Pancreas (tissue), 10 donors: Measurements from ENCODE around the gene FBXO4. TPM values are rescaled to one million over a fixed set of nuclear protein-coding genes. Genes with fewer than 3 reads are reported as not detected.

Experiments used
- ATAC-seq, 4 donors: fragments of 200-7000 bp; cut with Tn5 transposase; one replicate each; pipeline versions ENCODE4 v1.8.0 to v1.9.1; 2020; ENCODE audit warnings: mild to moderate bottlenecking in 4 of 4, moderate library complexity in 4 of 4
- DNase-seq, 6 donors: peaks; one replicate each; pipeline ENCODE4 v3.0.0-alpha.2; 2020
- FAIRE-seq: peaks from 2 replicates; lab custom pipeline; 2012; peaks lifted over from hg19 to GRCh38; lab: Jason Lieb, UNC
- H3K27ac ChIP-seq, 4 donors: fragments of 200-600 bp; sonication (generic); 1 replicate in 3 of 4; 2 replicates in 1 of 4; pipeline versions ENCODE4 v1.5.0 to v1.8.0; 2020
- H3K27me3 ChIP-seq, 4 donors: fragments of 200-600 bp; one replicate each; pipeline ENCODE4 v1.8.0; 2021
- H3K36me3 ChIP-seq, 3 donors: fragments of 200-600 bp; sonication (generic) in 1 of 3; one replicate each; pipeline versions ENCODE4 v1.5.0 to v1.8.0; 2020 to 2021
- H3K4me1 ChIP-seq, 3 donors: fragments of 200-600 bp; one replicate each; pipeline ENCODE4 v1.8.0; 2021
- H3K4me3 ChIP-seq, 4 donors: fragments of 200-600 bp; sonication (generic) in 2 of 4; one replicate each; pipeline versions ENCODE4 v1.5.0 to v1.8.0; 2020 to 2021
- H3K9me3 ChIP-seq, 4 donors: fragments of 200-600 bp; one replicate each; pipeline ENCODE4 v1.8.0; 2021
- CTCF ChIP-seq, 4 donors: fragments of 200-600 bp; sonication (generic) in 3 of 4; IDR thresholded peaks; one replicate each; pipeline versions ENCODE4 v1.5.0 to v1.8.0; 2021; ENCODE audit warnings: antibody characterized with exemption in 4 of 4
- WGBS, 2 donors: extraction: QIAGEN DNeasy Blood & Tissue Kit; methylation state at CpG; one replicate each; pipeline ENCODE4 v1.1.7; 2013; 5-methylcytosine and 5-hydroxymethylcytosine counted together
- intact Hi-C, 3 donors: fragments of 100-400 bp; cut with DNase I; formaldehyde crosslinking; loops; one replicate each; pipeline versions ENCODE4 v1.11.1 to v1.14.2; 2022
- polyA plus RNA-seq, 2 donors: library from polyadenylated mRNA; stranded (reverse); fragments of 200-250 nt; gene quantifications; one replicate each; pipeline ENCODE4 v1.2.3, GENCODE V29; 2013
- total RNA-seq, 6 donors: library from RNA; stranded (reverse); fragmentation: NEBNext Ultra II Directional in 4 of 6; extraction: Animal tissue kit (Norgen Biotek cat#: 25700) in 4 of 6; gene quantifications; one replicate each; pipeline versions ENCODE4 v1.2.1 to v1.2.4, GENCODE V29; 2021 to 2023
- donor health status: healthy with polysubstance abuse.
- donor health status: DM: no; HTN: no; CAD: no; lungs with moderate emphysema.
- donor health status: DM: no; HTN: no; CAD: no.
- donor health status: control.
- donor health status: control.
- donor health status: Bipolar disorder and iron deficiency.
- donor health status: DM: yes; HTN: yes; CAD: no.
- donor health status: DM: no; HTN: no; CAD: no.
- donor health status: DM: no; HTN: no; CAD: no.
- donor health status: DM: yes; HTN: yes; CAD: no.

The FBXO4 gene
- total and polyA plus RNA-seq, 8 donors: 6.8 to 12.6 (median 9.7) TPM

- 69 to 75% methylated on average over 3 of the region's 3 CpGs for WGBS, 2 donors
Observed at GRCh38 chr5:41951224-41951623, 26.1 kb downstream of the FBXO4 start.

GRCh38 chr5:41954286-41954685, 29.2 kb downstream of the FBXO4 start:
- DNase-seq: no peak
- no peak for FAIRE-seq
- Histone ChIP-seq H3K4me1 (no peaks in the 10 kb centered on the region), H3K27ac (no peak overlapping the region), H3K4me3 (no peak overlapping the region), H3K36me3 (no peaks in the 10 kb centered on the region), H3K9me3 (no peaks in the 10 kb centered on the region), H3K27me3 (no peaks in the 10 kb centered on the region)
- 48 to 70% methylated on average over 1 of the region's 1 CpG for WGBS, 2 donors
- intact Hi-C loops: no loop called here
- no peak for ATAC-seq
- no peak for TF ChIP-seq CTCF (IDR thresholded peaks at IDR 0.05)

More at GRCh38 chr5:41951224-41951623, 26.1 kb downstream of the FBXO4 start:
- Histone ChIP-seq H3K9me3 (no peaks in the 10 kb centered on the region), H3K27me3 (no peaks in the 10 kb centered on the region), H3K4me3 (no peak overlapping the region), H3K36me3 (no peaks in the 10 kb centered on the region), H3K4me1 (no peaks in the 10 kb centered on the region), H3K27ac (no peak overlapping the region)
- no peak for ATAC-seq
- DNase-seq: no peak
- intact Hi-C loops: no loop called here
- FAIRE-seq: no peak
- TF ChIP-seq CTCF (IDR thresholded peaks at IDR 0.05): no peak

- DNase-seq (no peak), ATAC-seq (no peak), FAIRE-seq (no peak)
- Histone ChIP-seq H3K27me3 (no peaks in the 10 kb centered on the region), H3K4me3 (no peak overlapping the region), H3K4me1 (no peaks in the 10 kb centered on the region), H3K36me3 (no peaks in the 10 kb centered on the region), H3K27ac (no peak overlapping the region), H3K9me3 (no peaks in the 10 kb centered on the region)
- 61 to 66% methylated on average over 7 of the region's 7 CpGs for WGBS, 2 donors
- no peak for TF ChIP-seq CTCF (IDR thresholded peaks at IDR 0.05)
- intact Hi-C loops: no loop called here
Observed at GRCh38 chr5:41955432-41956024, 30.4 kb downstream of the FBXO4 start.

- no peak for FAIRE-seq
- 84 to 96% methylated on average over 1 of the region's 1 CpG for WGBS, 2 donors
- H3K36me3 ChIP-seq: no peaks in the 10 kb centered on the region
- no peak for ATAC-seq
- no peak for DNase-seq
- no peak overlapping the region for H3K4me3 ChIP-seq
- H3K9me3 ChIP-seq: no peaks in the 10 kb centered on the region
- no peaks in the 10 kb centered on the region for H3K4me1 ChIP-seq
- intact Hi-C loops: no loop called here
- TF ChIP-seq CTCF (IDR thresholded peaks at IDR 0.05): no peak
- H3K27me3 ChIP-seq: no peaks in the 10 kb centered on the region
- H3K27ac ChIP-seq: no peak overlapping the region
Observed at GRCh38 chr5:41956943-41957342, 31.9 kb downstream of the FBXO4 start.

- intact Hi-C loops: no loop called here
- Histone ChIP-seq H3K4me3 (no peak overlapping the region), H3K27me3 (no peaks in the 10 kb centered on the region), H3K9me3 (no peaks in the 10 kb centered on the region), H3K27ac (no peak overlapping the region), H3K4me1 (no peaks in the 10 kb centered on the region), H3K36me3 (no peaks in the 10 kb centered on the region)
- FAIRE-seq (peak; percentile 66), ATAC-seq (no peak), DNase-seq (no peak)
- no peak for TF ChIP-seq CTCF (IDR thresholded peaks at IDR 0.05)
Observed at GRCh38 chr5:41960481-41960880, 35.4 kb downstream of the FBXO4 start.
